Measurements from ENCODE around the gene ZNF609. TPM values are rescaled to one million over a fixed set of nuclear protein-coding genes. Genes with fewer than 3 reads are reported as not detected.

ZNF609 gene
- polyA plus RNA-seq, 1 experiment, result 28.9 TPM

DNA sequence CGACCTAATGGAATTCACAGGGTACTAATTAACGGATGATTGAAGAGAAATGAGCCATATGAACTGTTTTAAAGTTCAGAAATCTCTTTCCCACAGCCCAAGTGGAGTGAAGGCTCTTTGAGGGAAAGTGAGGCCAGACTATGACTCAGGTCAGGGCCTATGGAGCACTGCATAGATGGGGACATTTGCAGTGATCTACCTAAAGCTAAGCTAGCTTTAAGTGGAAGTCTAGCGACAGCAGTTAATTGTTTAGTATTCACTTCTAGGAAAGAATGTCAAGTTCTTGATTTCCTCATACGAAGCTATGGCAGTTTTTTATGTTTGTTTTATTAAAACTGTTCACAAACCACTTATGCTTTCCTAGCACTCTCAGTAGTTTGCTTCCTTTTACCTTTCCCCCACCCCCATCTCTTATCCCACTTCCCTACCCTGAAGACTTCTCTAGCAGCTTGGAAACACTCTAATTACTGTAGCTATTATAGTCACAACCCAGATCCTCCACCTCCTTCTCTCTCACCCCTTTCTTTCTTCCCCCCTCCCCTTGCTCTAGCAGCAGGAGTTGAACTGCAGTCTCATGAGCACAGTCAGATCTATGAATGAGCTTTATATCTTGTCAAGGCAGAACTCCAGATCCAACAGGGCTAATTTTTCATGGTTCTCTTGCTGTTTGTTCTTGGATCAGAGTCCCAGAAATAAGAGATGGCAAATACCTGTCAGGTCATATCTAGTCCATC lies 6.2 kb downstream of the ZNF609 start:
- H3K27ac ChIP-seq (ENCODE audit: low read depth, low read length), result no peak overlapping the region
- no peaks in the 10 kb centered on the region for H3K9me3 ChIP-seq (ENCODE audit: control insufficient read depth, insufficient read depth, low read length)
- DNase-seq (ENCODE audit: low read depth, low spot score), result no peak
- POLR2A ChIA-PET, result interaction anchor here (0.6 kb wide), 1 partner anchor 9 kb away, joined by 3 read pairs; no protein-coding TSS in a partner anchor
- no peaks in the 10 kb centered on the region for H3K27me3 ChIP-seq (ENCODE audit: control insufficient read depth, insufficient read depth, low read length)
- no peak overlapping the region for H3K4me3 ChIP-seq (ENCODE audit: low read depth, low read length)
- CTCF ChIA-PET, result interaction anchor here (0.8 kb wide), 1 partner anchor 39 kb away, joined by 3 read pairs; no protein-coding TSS in a partner anchor
- TF ChIP-seq, protein P1, sequence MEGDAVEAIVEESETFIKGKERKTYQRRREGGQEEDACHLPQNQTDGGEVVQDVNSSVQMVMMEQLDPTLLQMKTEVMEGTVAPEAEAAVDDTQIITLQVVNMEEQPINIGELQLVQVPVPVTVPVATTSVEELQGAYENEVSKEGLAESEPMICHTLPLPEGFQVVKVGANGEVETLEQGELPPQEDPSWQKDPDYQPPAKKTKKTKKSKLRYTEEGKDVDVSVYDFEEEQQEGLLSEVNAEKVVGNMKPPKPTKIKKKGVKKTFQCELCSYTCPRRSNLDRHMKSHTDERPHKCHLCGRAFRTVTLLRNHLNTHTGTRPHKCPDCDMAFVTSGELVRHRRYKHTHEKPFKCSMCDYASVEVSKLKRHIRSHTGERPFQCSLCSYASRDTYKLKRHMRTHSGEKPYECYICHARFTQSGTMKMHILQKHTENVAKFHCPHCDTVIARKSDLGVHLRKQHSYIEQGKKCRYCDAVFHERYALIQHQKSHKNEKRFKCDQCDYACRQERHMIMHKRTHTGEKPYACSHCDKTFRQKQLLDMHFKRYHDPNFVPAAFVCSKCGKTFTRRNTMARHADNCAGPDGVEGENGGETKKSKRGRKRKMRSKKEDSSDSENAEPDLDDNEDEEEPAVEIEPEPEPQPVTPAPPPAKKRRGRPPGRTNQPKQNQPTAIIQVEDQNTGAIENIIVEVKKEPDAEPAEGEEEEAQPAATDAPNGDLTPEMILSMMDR (IDR thresholded peaks at IDR 0.05; ENCODE audit: low read depth, low read length), result no peak

DNA sequence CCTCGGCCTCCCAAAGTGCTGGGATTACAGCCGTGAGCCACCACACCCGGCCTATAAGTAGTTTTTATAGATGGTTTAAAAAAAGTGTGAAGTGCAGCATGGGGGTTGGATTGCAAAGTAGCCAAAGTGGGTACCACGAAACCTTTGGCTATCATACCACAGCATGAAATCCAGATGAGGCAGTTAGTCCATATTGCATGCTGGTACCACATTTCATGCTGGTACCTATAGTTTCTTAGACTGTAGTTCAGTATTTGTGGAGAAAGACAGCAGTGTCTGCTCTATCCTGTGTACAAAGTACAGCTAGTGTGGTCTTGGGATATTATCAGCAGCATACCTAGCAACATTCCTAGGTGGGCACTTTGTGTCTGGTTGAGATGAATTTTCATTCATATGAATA lies 11.8 kb downstream of the ZNF609 start:
- TF ChIP-seq, protein P1 (IDR thresholded peaks at IDR 0.05; ENCODE audit: low read depth, low read length), result no peak
- DNase-seq (ENCODE audit: low read depth, low spot score), result no peak
- H3K27me3 ChIP-seq (ENCODE audit: control insufficient read depth, insufficient read depth, low read length), result no peaks in the 10 kb centered on the region
- ChIA-PET POLR2A (no interaction called here), CTCF (interaction anchor here (0.5 kb wide), 1 partner anchor 278 kb away, joined by 3 read pairs; no protein-coding TSS in a partner anchor)
- H3K9me3 ChIP-seq (ENCODE audit: control insufficient read depth, insufficient read depth, low read length), result no peaks in the 10 kb centered on the region
- no peak overlapping the region for H3K27ac ChIP-seq (ENCODE audit: low read depth, low read length)
- H3K4me3 ChIP-seq (ENCODE audit: low read depth, low read length), result no peak overlapping the region

DNA sequence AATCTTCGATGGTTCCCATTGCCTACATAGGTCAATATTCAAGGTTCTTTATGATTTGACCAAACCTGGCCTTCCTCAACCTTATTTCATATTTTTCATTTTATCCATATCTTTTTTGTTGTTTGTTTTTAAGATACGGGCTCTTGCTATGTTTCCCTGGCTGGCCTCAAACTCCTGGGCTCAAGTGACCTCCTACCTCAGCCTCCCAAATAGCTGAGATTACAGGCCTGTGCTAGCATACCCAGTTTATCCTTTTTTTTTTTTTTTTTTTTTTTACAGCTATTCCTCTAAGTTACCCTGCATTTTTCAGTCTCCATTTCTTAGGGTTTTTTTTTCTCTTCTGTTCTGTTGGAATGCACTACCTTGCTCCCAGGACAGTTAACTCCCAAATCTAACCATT lies 14.5 kb downstream of the ZNF609 start:
- Histone ChIP-seq H3K9me3 (ENCODE audit: control insufficient read depth, insufficient read depth, low read length) (no peaks in the 10 kb centered on the region), H3K27ac (ENCODE audit: low read depth, low read length) (no peak overlapping the region), H3K4me3 (ENCODE audit: low read depth, low read length) (no peak overlapping the region), H3K27me3 (ENCODE audit: control insufficient read depth, insufficient read depth, low read length) (no peaks in the 10 kb centered on the region)
- TF ChIP-seq, protein P1 (IDR thresholded peaks at IDR 0.05; ENCODE audit: low read depth, low read length), result no peak
- DNase-seq (ENCODE audit: low read depth, low spot score), result no peak
- ChIA-PET CTCF (no interaction called here), POLR2A (no interaction called here)

DNA sequence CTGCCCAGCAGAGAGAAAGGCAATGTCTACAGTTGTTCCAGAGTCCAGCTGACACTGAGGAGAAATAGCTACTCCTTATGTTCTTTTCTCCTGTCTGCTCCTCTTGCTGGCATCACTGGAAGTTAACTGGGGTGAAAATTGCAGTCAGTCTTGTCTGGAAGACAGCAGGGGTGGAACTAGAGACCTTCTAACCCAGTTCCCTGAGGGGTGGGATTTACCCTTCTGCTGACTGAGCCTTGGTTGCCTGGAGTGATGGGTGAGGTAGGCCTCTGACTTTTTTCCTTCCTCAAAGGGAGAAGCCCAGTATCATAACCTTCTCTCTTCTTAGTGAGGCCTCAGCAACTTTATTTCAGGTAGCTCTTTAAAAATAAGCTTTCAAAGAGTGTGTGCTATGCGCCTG lies 16.2 kb downstream of the ZNF609 start:
- H3K27me3 ChIP-seq (ENCODE audit: control insufficient read depth, insufficient read depth, low read length), result no peaks in the 10 kb centered on the region
- no peaks in the 10 kb centered on the region for H3K9me3 ChIP-seq (ENCODE audit: control insufficient read depth, insufficient read depth, low read length)
- no peak for DNase-seq (ENCODE audit: low read depth, low spot score)
- no peak overlapping the region for H3K27ac ChIP-seq (ENCODE audit: low read depth, low read length)
- CTCF ChIA-PET, result no interaction called here
- no peak overlapping the region for H3K4me3 ChIP-seq (ENCODE audit: low read depth, low read length)
- TF ChIP-seq, protein P1 (IDR thresholded peaks at IDR 0.05; ENCODE audit: low read depth, low read length), result no peak
- POLR2A ChIA-PET, result no interaction called here

DNA sequence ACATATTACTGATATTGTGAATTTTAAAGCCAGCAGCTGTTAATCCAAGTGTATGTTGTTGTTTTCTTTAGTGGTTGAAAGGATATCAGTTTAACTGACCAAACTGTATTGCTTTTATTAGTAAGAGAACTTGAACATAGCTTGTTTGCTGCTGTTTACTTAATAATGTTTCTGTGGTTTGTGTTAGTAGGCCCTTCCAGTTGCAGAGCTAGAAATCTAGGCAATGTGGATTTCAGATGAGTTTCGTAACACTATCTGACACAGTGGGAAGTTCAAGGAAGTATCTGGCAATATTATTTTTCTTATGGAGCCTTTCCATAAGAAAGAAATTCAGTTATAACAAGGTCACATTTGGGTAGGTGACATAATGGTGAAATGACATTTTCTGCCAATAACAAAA lies 18.5 kb downstream of the ZNF609 start:
- H3K27me3 ChIP-seq (ENCODE audit: control insufficient read depth, insufficient read depth, low read length), result no peaks in the 10 kb centered on the region
- peak; percentile 52 for DNase-seq (ENCODE audit: low read depth, low spot score)
- CTCF ChIA-PET, result interaction anchor here (1.7 kb wide), 1 partner anchor 52 kb away, joined by 4 read pairs; no protein-coding TSS in a partner anchor
- TF ChIP-seq, protein P1 (IDR thresholded peaks at IDR 0.05; ENCODE audit: low read depth, low read length), result no peak
- no peak overlapping the region for H3K4me3 ChIP-seq (ENCODE audit: low read depth, low read length)
- POLR2A ChIA-PET, result interaction anchor here (0.7 to 1.2 kb wide), 2 partner anchors 80 to 206 kb away, joined by 3 to 4 read pairs; no protein-coding TSS in a partner anchor
- no peaks in the 10 kb centered on the region for H3K9me3 ChIP-seq (ENCODE audit: control insufficient read depth, insufficient read depth, low read length)
- no peak overlapping the region for H3K27ac ChIP-seq (ENCODE audit: low read depth, low read length)
